Stimulated activated CD4-positive, alpha-beta T cell treated with anti-CD3 and anti-CD28 coated beads, Interleukin-4, amount 100 ng/mL, for 48 hours (primary cell): ENCODE results near the gene SPATA20.

Experiments used
- DNase-seq, 2 donors: peaks; one replicate each; pipeline ENCODE4 v3.0.0-alpha.2; 2020; ENCODE audit warnings: low read depth in 2 of 2

SPATA20 gene

GRCh38 chr17:50547035-50547735 lies at the start of gene SPATA20:
SPATA20 (plus strand) TSS chr17:50547174; CDS start chr17:50547209, 35 bp downstream.
- DNase-seq = peak; percentile 80 to 87

- DNase-seq = no peak
Measured at GRCh38 chr17:50498021-50498874, 48.7 kb upstream of the SPATA20 start.

GRCh38 chr17:50499270-50499669 lies 47.7 kb upstream of the SPATA20 start:
- DNase-seq = no peak

- DNase-seq = no peak
Measured at GRCh38 chr17:50499721-50500120, 47.3 kb upstream of the SPATA20 start.

DNA sequence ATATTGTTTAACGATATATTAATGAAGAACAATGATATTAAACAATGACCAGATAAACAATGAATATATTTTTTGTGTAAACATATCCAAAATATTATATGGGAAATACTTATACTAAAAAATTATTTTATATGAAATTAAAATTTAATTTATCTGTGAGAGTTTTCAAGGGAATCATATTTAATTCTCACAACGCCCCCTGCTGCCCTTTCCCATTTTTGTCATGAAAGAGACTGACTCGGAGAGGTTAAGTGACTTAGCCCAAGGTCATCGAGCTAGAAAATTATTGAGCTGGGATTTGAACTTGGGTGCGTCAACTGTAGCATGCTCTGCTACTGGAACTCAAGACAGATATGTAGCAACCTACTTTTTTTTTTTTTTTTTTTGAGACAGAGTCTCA lies 45.9 kb upstream of the SPATA20 start:
- DNase-seq = no peak

DNA sequence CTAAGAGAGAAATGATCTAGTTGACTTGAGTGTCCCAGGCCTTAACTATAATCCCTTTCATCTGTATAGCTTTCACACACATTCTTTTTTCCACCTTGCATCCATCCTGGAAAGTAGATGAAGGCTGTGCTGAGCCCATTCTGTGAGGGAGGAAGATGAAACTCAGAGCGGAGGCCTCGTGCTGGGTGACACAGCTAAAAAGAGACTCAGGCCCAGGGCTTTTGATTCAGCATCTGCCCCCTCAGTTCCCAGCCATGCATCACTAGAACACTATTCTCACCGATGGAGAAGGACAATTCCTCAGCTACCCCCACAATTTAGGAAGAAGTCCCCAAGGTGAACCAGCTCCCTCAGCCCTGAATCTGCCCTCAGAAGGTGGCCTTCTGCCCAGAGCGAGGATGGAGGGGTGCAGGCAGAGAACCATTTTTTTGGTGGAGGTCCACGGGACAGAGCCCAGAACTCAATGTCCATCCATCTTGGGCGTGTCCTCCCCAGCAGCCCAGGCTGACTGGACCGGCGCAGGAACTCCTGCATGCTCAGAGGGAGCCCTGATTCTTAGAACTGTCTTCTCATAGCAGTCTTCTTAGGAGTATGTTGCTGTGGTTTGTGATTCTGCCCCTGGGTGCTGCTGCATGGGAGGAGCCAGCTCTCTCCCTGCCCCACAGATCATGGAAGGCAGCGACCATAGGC lies 44.5 kb upstream of the SPATA20 start:
- no peak for DNase-seq

- DNase-seq = no peak
Measured at GRCh38 chr17:50505591-50506130, 41.3 kb upstream of the SPATA20 start.

DNA sequence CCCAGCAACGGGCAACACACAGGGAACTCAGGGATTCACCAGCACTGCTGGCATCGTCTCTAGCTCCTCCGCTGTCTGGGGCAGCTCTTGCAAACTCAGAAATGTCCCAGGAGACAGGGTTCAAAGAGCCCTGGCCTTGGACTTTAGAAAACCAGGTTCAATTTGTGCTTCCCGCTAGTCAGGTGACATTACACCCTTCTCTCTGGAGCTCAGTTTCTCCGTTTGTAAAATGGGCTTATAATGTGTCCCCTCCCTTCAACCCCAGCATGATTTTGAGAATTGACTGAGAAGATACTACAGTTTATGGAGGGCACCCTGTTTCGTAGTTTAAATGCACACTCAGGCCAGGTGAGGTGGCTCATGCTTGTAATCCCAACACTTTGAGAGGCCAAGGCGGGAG lies 40.7 kb upstream of the SPATA20 start:
- DNase-seq = no peak

DNA sequence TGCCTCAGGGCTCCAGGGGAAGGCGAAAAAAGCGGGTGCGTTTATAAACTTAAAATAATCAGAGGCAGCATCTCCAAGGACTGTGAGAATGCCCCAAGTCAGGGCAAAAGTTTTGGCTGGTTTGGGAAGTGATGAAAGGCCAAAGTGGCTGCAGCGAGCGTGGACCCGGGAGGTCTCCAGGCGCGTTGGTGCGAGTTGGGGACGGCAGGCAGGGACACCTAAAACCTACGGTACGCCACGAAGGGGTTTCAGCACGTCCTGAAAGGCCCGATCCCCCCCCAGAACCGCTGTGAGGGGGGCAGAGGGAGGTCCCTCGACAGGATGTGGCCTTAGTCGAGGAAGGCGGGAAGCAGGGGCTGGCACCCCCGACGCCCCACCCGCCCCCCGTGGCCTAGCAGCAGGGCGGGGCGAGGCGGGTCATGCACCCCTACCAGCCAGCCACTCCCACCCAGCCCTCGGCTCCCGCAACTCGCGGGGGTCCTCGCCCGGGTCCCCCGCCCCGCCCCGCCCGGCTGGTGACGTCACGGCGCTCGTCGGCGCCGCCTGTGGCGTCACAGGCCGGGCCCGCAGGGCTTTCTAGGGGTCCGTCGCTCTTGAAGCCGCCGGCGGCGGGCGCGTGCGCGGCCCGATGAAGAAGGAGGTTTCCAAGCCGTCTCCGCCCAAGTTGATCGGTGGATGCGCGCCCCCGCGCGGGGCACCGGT lies 39.0 kb upstream of the SPATA20 start, which contains the start of gene MYCBPAP:
Gene MYCBPAP, plus strand, starts transcription at position 569 of the 702 bp plus-strand sequence. CDS start 236 bp downstream, outside the sequence.
- DNase-seq = peak; percentile 71 to 77

GRCh38 chr17:50508573-50509460 lies 38.2 kb upstream of the SPATA20 start:
- DNase-seq = no peak

DNA sequence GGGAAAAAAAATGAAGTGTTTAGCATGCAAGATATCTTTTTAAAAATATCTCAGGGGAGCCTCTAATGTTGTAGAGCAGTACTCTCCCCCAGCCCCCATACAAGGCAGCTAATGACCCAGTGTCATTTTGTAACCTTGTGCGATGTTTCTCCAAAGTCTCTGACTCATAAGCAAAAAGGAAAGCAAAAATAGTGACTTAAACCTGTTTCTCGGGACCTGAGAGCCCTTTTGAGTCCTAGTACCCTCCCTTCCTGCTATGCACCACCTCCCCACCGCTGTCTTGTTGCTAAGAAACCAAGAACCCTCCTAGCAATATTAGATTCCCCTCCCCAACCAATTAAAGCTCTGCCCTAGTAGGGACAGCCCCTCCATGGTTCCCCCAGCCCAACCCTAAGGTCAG lies 35.9 kb upstream of the SPATA20 start:
- DNase-seq = peak; percentile 39 to 52

- no peak for DNase-seq
Measured at GRCh38 chr17:50513495-50513894, 33.5 kb upstream of the SPATA20 start.

DNA sequence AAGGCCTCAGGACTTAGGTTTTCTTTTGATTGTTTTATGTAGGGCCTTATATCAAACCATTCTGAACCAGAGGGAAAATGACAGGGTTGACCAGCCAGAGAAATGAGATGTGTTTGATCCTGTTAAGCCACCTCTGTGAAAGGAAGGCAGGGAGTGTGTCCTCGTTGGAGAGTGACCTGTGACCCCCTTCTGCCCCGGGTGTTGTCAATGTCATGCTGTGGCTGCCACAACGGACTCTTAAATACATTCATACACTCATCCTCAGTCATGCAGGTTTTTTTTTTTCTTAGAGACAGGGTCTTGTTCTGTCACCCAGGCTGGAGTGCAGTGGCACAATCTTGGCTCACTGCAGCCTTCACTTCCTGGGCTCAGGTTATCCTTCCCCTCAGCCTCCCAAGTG lies 32.6 kb upstream of the SPATA20 start:
- DNase-seq = no peak

GRCh38 chr17:50514936-50515702 lies 31.9 kb upstream of the SPATA20 start:
- DNase-seq = no peak

DNA sequence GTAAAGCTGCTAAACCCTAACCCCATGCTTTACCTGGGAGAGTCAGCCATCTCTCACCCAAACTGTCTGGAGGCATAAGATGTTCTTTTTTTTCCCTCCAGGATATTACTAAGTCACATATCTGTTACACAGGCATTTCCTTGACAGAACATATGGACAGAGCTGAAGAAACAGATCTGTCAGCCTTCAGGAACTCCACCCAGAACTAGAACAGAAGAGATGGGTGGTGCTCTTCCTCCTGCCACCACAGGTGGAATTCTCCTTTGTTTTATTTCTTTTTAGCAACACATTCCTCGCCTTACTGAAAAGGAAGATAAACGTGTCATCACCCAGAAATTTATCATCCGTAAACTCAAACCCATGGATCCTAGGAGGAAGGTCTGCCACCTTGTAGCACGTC lies 30.0 kb upstream of the SPATA20 start:
- DNase-seq = no peak

GRCh38 chr17:50517504-50518383 lies 29.2 kb upstream of the SPATA20 start:
- DNase-seq = no peak

DNA sequence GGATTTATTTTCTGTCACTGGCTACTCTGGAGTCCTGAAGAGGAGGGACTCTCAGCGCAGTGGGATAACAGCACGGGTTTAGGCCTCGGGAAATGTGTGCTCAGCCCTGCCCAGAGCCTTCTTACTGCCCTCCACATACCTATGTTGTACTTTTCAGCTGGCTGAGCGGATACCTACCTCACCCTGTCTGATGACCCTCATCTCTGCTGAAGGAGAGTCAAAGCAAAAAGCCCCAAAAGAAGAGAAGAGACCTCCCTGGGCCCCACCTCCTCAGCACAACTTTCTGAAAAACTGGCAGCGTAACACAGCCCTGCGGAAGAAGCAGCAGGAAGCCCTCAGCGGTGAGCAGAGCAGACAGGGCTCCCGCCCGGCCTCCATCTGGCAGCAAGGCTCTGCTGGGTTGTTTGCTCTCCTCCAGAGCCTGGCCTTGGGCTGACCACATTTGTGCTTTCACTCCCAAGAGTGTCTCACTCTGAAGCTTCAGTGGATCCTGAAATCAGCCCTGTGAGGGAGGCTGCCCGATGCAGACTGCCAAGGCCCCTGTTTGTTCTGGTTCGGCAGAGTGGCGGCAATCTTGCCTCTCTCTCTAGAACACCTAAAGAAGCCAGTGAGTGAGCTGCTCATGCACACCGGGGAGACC lies 28.5 kb upstream of the SPATA20 start:
- no peak for DNase-seq
